Activated naive CD8-positive, alpha-beta T cell treated with anti-CD3 and anti-CD28 coated beads, Interleukin-2, amount 50 U/mL, for 24 hours (primary cell): Measurements from ENCODE around the gene STK10.
A peak's percentile ranks its signal among the peaks of the same experiment; 100 is the strongest.
"Not testable (repeated sequence)": the region's sequence is repeated elsewhere in the genome, so short reads cannot be mapped to it uniquely, and the experiment has no call there.

Experiments used
- ATAC-seq: fragments of 150-1000 bp; cut with Tn5 transposase; one replicate; pipeline ENCODE4 v1.10.0; 2021
- DNase-seq: peaks from one replicate; pipeline ENCODE4 v3.0.0; 2021
- H3K27ac Mint-ChIP-seq: one replicate; pipeline ENCODE4 v1.8.0; 2021; ENCODE audit warnings: mild to moderate bottlenecking, mixed read lengths
- H3K27me3 Mint-ChIP-seq: one replicate; pipeline ENCODE4 v1.8.0; 2021; ENCODE audit warnings: mixed read lengths
- H3K36me3 Mint-ChIP-seq: one replicate; pipeline ENCODE4 v1.8.0; 2021; ENCODE audit warnings: low read depth, mixed read lengths
- H3K4me1 Mint-ChIP-seq: one replicate; pipeline ENCODE4 v1.8.0; 2021; ENCODE audit warnings: mixed read lengths
- H3K4me3 Mint-ChIP-seq: one replicate; pipeline ENCODE4 v1.8.0; 2021; ENCODE audit warnings: mild to moderate bottlenecking, moderate library complexity, mixed read lengths
- H3K9me3 Mint-ChIP-seq: one replicate; pipeline ENCODE4 v1.8.0; 2021; ENCODE audit warnings: mixed read lengths

The STK10 gene

GRCh38 chr5:172165465-172165864 is 22.6 kb downstream of the STK10 start:
- ATAC-seq (peak; percentile 38), DNase-seq (no peak)
- peaks cover 78% of the 10 kb centered on the region for H3K4me1 Mint-ChIP-seq
- peaks cover 27% of the 10 kb centered on the region for H3K36me3 Mint-ChIP-seq
- no peaks in the 10 kb centered on the region for H3K9me3 Mint-ChIP-seq
- no peaks in the 10 kb centered on the region for H3K27me3 Mint-ChIP-seq
- no peak overlapping the region for H3K4me3 Mint-ChIP-seq
- H3K27ac Mint-ChIP-seq, result no peak overlapping the region

GRCh38 chr5:172164769-172165212 is 23.2 kb downstream of the STK10 start:
- no peak overlapping the region for H3K27ac Mint-ChIP-seq
- H3K4me3 Mint-ChIP-seq, result no peak overlapping the region
- H3K36me3 Mint-ChIP-seq, result peaks cover 21% of the 10 kb centered on the region
- H3K9me3 Mint-ChIP-seq, result no peaks in the 10 kb centered on the region
- H3K27me3 Mint-ChIP-seq, result no peaks in the 10 kb centered on the region
- DNase-seq, result no peak
- peaks cover 75% of the 10 kb centered on the region for H3K4me1 Mint-ChIP-seq
- ATAC-seq, result no peak

- no peak overlapping the region for H3K4me3 Mint-ChIP-seq
- no peak overlapping the region for H3K27ac Mint-ChIP-seq
- no peak for DNase-seq
- H3K27me3 Mint-ChIP-seq, result no peaks in the 10 kb centered on the region
- no peaks in the 10 kb centered on the region for H3K9me3 Mint-ChIP-seq
- H3K36me3 Mint-ChIP-seq, result peaks cover 11% of the 10 kb centered on the region
- ATAC-seq, result no peak
- H3K4me1 Mint-ChIP-seq, result peaks cover 72% of the 10 kb centered on the region
Measured at GRCh38 chr5:172163346-172163745, 24.7 kb downstream of the STK10 start.

- no peak overlapping the region for H3K4me3 Mint-ChIP-seq
- peaks cover 70% of the 10 kb centered on the region for H3K4me1 Mint-ChIP-seq
- ATAC-seq (no peak), DNase-seq (no peak)
- peak overlapping the region; percentile 61 for H3K27ac Mint-ChIP-seq
- peaks cover 11% of the 10 kb centered on the region for H3K36me3 Mint-ChIP-seq
- no peaks in the 10 kb centered on the region for H3K27me3 Mint-ChIP-seq
- H3K9me3 Mint-ChIP-seq, result no peaks in the 10 kb centered on the region
Measured at GRCh38 chr5:172162987-172163343, 25.1 kb downstream of the STK10 start.

GRCh38 chr5:172162323-172162986 is 25.6 kb downstream of the STK10 start:
- H3K9me3 Mint-ChIP-seq, result no peaks in the 10 kb centered on the region
- H3K4me1 Mint-ChIP-seq, result peaks cover 67% of the 10 kb centered on the region
- ATAC-seq (no peak), DNase-seq (no peak)
- no peak overlapping the region for H3K4me3 Mint-ChIP-seq
- H3K27me3 Mint-ChIP-seq, result no peaks in the 10 kb centered on the region
- peaks cover 11% of the 10 kb centered on the region for H3K36me3 Mint-ChIP-seq
- H3K27ac Mint-ChIP-seq, result peak overlapping the region; percentile 22

GRCh38 chr5:172160506-172160905 is 27.5 kb downstream of the STK10 start:
- Mint-ChIP-seq H3K9me3 (no peaks in the 10 kb centered on the region), H3K27ac (peak overlapping the region; percentile 49), H3K36me3 (peaks cover 18% of the 10 kb centered on the region), H3K4me1 (peaks cover 67% of the 10 kb centered on the region), H3K27me3 (no peaks in the 10 kb centered on the region), H3K4me3 (no peak overlapping the region)
- no peak for ATAC-seq
- no peak for DNase-seq

- no peaks in the 10 kb centered on the region for H3K9me3 Mint-ChIP-seq
- peaks cover 27% of the 10 kb centered on the region for H3K36me3 Mint-ChIP-seq
- ATAC-seq (no peak), DNase-seq (no peak)
- H3K4me1 Mint-ChIP-seq, result peaks cover 68% of the 10 kb centered on the region
- no peaks in the 10 kb centered on the region for H3K27me3 Mint-ChIP-seq
- peak overlapping the region; percentile 32 for H3K27ac Mint-ChIP-seq
- no peak overlapping the region for H3K4me3 Mint-ChIP-seq
Measured at GRCh38 chr5:172159016-172159415, 29.0 kb downstream of the STK10 start.

- H3K36me3 Mint-ChIP-seq, result peaks cover 46% of the 10 kb centered on the region
- no peaks in the 10 kb centered on the region for H3K9me3 Mint-ChIP-seq
- ATAC-seq (no peak), DNase-seq (no peak)
- H3K27ac Mint-ChIP-seq, result peak overlapping the region; percentile 74
- H3K4me3 Mint-ChIP-seq, result no peak overlapping the region
- H3K27me3 Mint-ChIP-seq, result no peaks in the 10 kb centered on the region
- H3K4me1 Mint-ChIP-seq, result peaks cover 71% of the 10 kb centered on the region
Measured at GRCh38 chr5:172156541-172156994, 31.5 kb downstream of the STK10 start.

GRCh38 chr5:172155101-172155500 is 32.9 kb downstream of the STK10 start:
- Mint-ChIP-seq H3K4me1 (peaks cover 73% of the 10 kb centered on the region), H3K27ac (peak overlapping the region; percentile 59), H3K36me3 (peaks cover 49% of the 10 kb centered on the region)
- not testable (repeated sequence) for H3K9me3 Mint-ChIP-seq, DNase-seq, ATAC-seq, H3K4me3 Mint-ChIP-seq, H3K27me3 Mint-ChIP-seq

GRCh38 chr5:172153695-172154094 is 34.3 kb downstream of the STK10 start:
- Mint-ChIP-seq H3K4me1 (peaks cover 76% of the 10 kb centered on the region), H3K36me3 (peaks cover 50% of the 10 kb centered on the region), H3K4me3 (no peak overlapping the region), H3K9me3 (no peaks in the 10 kb centered on the region), H3K27me3 (no peaks in the 10 kb centered on the region), H3K27ac (peak overlapping the region; percentile 62)
- DNase-seq, result no peak
- no peak for ATAC-seq

GRCh38 chr5:172151661-172152210 is 36.3 kb downstream of the STK10 start:
- peaks cover 84% of the 10 kb centered on the region for H3K4me1 Mint-ChIP-seq
- no peak for ATAC-seq
- H3K4me3 Mint-ChIP-seq, result peak overlapping the region; percentile 67
- peak overlapping the region; percentile 95 for H3K27ac Mint-ChIP-seq
- no peak for DNase-seq
- H3K27me3 Mint-ChIP-seq, result no peaks in the 10 kb centered on the region
- peaks cover 49% of the 10 kb centered on the region for H3K36me3 Mint-ChIP-seq
- no peaks in the 10 kb centered on the region for H3K9me3 Mint-ChIP-seq

GRCh38 chr5:172150514-172151425 is 37.3 kb downstream of the STK10 start:
- Mint-ChIP-seq H3K9me3 (no peaks in the 10 kb centered on the region), H3K27me3 (no peaks in the 10 kb centered on the region), H3K4me1 (peaks cover 83% of the 10 kb centered on the region), H3K27ac (peak overlapping the region; percentile 95), H3K4me3 (peak overlapping the region; percentile 67), H3K36me3 (peaks cover 42% of the 10 kb centered on the region)
- ATAC-seq (peak; percentile 60), DNase-seq (peak; percentile 25)

- Mint-ChIP-seq H3K36me3 (peaks cover 37% of the 10 kb centered on the region), H3K4me1 (peaks cover 87% of the 10 kb centered on the region), H3K27ac (peak overlapping the region; percentile 22)
- not testable (repeated sequence) for H3K27me3 Mint-ChIP-seq, ATAC-seq, DNase-seq, H3K9me3 Mint-ChIP-seq, H3K4me3 Mint-ChIP-seq
Measured at GRCh38 chr5:172149481-172149880, 38.5 kb downstream of the STK10 start.

- Mint-ChIP-seq H3K9me3 (no peaks in the 10 kb centered on the region), H3K36me3 (peaks cover 33% of the 10 kb centered on the region), H3K27ac (peak overlapping the region; percentile 22), H3K27me3 (no peaks in the 10 kb centered on the region), H3K4me1 (peaks cover 88% of the 10 kb centered on the region), H3K4me3 (no peak overlapping the region)
- DNase-seq (no peak), ATAC-seq (no peak)
Measured at GRCh38 chr5:172149073-172149472, 39.0 kb downstream of the STK10 start.

GRCh38 chr5:172148381-172148780 is 39.6 kb downstream of the STK10 start:
- Mint-ChIP-seq H3K4me1 (peaks cover 90% of the 10 kb centered on the region), H3K36me3 (peaks cover 26% of the 10 kb centered on the region), H3K4me3 (no peak overlapping the region), H3K9me3 (no peaks in the 10 kb centered on the region), H3K27ac (no peak overlapping the region), H3K27me3 (no peaks in the 10 kb centered on the region)
- ATAC-seq, result no peak
- DNase-seq, result no peak
